Endothelial cell of umbilical vein (primary cell): ENCODE data around the gene QRFP.

Experiments used
- CTCF ChIP-seq, 2 donors: IDR thresholded peaks; 1 replicate in 1 of 2; 2 replicates in 1 of 2; pipeline ENCODE4 v1.5.1; 2011; ENCODE audit warnings: low read length in 2 of 2, mild to moderate bottlenecking in 2 of 2, moderate library complexity in 2 of 2, control low read depth in 1 of 2, inconsistent platforms in 1 of 2, low read depth in 1 of 2; ENCODE audit not compliant: insufficient read depth in 1 of 2; ENCODE audit errors: extremely low read depth in 1 of 2
- EZH2 ChIP-seq: IDR thresholded peaks from 2 replicates; pipeline ENCODE4 v1.6.1; 2012; ENCODE audit warnings: borderline replicate concordance, low read depth, mild to moderate bottlenecking, moderate library complexity, low read length, inconsistent platforms; ENCODE audit not compliant: severe bottlenecking
- FOS ChIP-seq: IDR thresholded peaks from 2 replicates; pipeline ENCODE4 v1.6.1; 2011; ENCODE audit warnings: mild to moderate bottlenecking, low read length, moderate library complexity, borderline replicate concordance; ENCODE audit not compliant: insufficient read depth
- GATA2 ChIP-seq: IDR thresholded peaks from 2 replicates; pipeline ENCODE4 v1.7.0; 2011; ENCODE audit warnings: low read depth, mild to moderate bottlenecking, moderate library complexity, mixed read lengths, low read length; ENCODE audit not compliant: insufficient read length, insufficient read depth
- JUN ChIP-seq: IDR thresholded peaks from 2 replicates; pipeline ENCODE4 v1.6.1; 2011; ENCODE audit warnings: borderline replicate concordance, low read depth; ENCODE audit not compliant: insufficient read length, insufficient read depth
- MAX ChIP-seq: IDR thresholded peaks from 2 replicates; pipeline ENCODE4 v1.6.1; 2011; ENCODE audit not compliant: insufficient read depth, insufficient read length
- MYC ChIP-seq: IDR thresholded peaks from one replicate; pipeline ENCODE4 v1.6.1; 2011; ENCODE audit warnings: mild to moderate bottlenecking, low read depth, low read length
- POLR2A ChIP-seq: IDR thresholded peaks from 2 replicates; pipeline ENCODE4 v1.6.1; 2012; ENCODE audit warnings: low read depth, mild to moderate bottlenecking, control low read depth, low read length
- POLR2AphosphoS5 ChIP-seq: IDR thresholded peaks from 2 replicates; pipeline ENCODE4 v1.6.1; 2012; ENCODE audit warnings: low read depth, mild to moderate bottlenecking, control low read depth, low read length, moderate library complexity; ENCODE audit not compliant: insufficient read depth

DNA sequence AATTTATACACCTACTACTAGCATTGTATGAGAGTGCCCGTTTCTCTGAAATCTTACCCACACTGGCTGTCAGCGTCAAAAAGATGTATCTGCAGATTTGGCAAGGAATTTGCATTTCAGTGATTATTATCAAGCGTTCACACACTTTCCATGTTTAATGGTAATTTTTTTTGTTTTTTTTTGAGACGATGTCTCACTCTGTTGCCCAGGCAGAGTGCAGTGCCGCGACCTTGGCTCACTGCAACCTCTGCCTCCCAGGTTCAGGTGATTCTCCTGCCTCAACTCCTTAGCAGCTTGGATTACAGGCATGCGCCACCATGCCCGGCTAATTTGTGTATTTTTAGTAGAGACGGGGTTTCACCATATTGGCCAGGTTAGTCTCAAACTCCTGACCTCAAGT lies 47.3 kb downstream of the QRFP start:
- no peak for TF ChIP-seq CTCF (IDR thresholded peaks at IDR 0.05; ENCODE audit: extremely low read depth in 1 of 2, insufficient read depth in 1 of 2, low read depth in 1 of 2, low read length in 2 of 2)
- no peak for TF ChIP-seq POLR2A
- no peak for TF ChIP-seq POLR2AphosphoS5
- no peak for TF ChIP-seq FOS
- TF ChIP-seq EZH2, result no peak
- no peak for TF ChIP-seq MAX
- TF ChIP-seq JUN, result no peak
- TF ChIP-seq MYC, result no peak
- TF ChIP-seq GATA2, result no peak
